ENCODE results near the gene TIMM29.
"Not testable (repeated sequence)": the region's sequence is repeated elsewhere in the genome, so short reads cannot be mapped to it uniquely, and the experiment has no call there.

The TIMM29 gene

DNA sequence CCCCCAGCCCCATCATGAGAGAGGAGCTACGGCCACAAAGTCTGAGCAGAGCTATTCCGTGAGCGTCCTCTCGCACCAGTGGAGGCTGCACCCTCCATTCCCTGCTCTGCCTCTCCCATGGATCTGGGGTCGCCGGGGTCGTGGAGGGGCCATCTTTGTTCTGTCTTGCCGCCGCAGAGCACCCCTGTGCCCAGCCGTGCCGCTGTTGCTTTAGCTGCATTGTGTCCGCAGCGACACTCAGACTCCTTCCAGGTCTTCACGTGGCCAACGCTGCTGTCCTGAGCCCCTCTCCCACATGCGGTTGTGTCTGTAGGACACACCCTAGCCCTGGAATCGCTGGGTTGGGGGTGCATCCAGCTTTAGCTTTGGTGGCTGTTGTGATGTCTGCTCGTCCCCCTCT, 16.0 kb upstream of the TIMM29 start:
- no peak for FAIRE-seq

DNA sequence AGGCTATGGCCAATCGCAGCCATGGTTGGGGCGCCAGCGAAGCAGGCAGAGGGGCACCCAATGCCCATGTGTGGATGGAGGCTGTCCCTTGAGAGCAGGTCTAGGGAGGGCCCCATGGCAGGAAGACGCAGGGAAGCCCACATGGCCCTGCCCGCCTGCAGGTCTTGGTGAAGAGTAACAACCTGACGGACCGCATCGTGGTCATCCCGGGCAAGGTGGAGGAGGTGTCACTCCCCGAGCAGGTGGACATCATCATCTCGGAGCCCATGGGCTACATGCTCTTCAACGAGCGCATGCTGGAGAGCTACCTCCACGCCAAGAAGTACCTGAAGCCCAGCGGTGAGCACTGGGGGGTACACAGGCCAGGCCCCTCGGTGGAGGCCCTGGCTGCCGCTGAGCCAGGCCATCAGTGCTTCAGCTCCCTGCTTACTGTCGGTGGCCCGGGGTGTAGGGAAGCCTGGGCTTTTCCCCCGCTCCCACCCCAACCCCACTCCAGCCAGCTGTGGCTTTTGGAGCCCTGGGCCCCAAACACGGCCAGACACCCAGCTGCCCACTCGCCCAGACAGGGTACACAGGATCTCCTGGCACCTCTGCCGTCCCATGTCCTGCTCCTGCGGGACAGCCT, 14.8 kb upstream of the TIMM29 start:
- FAIRE-seq: no peak

DNA sequence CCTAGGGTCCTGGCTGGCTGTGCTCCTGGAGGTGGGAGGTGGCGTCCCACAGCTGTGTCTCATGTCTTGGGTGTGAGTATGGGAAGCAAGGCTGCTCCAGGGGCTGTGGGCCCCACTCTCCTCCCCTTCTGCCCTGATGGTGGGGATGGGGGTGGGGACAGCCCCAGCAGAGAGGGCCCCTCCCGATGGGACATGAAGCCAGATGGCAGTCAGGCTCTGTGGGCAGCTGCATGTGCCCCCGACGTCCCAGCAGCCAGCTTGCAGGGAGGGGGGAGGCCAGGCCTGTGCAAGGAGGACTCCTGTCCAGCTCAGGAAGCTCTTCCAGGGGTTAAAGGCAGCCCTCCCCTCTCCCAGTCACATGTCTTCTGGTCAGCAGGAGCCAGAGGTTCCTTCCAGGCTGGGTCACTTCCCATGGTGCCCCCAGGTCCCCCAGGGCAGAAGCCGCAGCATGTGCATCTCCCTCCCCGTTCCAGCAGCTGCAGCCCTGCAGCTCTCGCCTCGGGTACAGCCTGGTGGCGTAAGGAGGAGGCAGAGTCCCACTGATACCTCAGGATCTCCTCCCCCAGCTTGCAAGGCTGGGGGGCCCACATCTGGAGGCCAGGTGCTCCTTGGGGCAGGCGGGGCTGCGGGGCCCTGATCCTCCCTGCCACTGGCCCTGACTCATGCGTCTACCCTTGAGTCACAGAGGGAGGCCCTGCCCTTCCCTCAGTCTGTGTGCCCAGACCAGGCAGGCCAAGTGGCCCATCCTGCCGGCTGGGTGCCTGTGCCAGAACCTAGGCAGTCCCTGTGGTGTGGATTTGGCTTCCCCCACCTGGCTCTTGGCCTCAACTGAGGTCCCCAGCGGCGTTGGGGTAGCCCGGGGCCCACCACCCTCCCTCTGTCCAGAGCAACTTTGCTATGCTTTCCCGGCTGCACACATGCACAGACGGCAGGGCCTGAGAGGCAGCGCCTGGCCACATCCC, 13.2 kb upstream of the TIMM29 start:
- no peak for FAIRE-seq

DNA sequence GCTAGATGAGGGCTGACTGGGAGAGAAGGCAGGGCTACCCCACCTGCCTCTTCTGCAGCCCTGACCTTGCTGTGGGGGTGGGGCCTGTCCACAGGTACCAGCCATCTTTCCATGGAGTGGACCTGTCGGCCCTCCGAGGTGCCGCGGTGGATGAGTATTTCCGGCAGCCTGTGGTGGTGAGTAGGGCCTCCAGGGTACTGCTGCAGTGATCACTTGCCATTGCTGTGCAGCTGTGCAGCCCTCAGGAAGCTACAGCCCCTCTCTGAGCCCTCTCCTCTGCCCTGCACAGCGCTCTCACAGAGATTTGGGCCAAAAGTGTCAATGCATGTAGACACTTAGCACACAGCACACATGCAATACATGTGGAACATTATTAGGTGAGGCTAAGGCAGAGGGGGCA, 12.0 kb upstream of the TIMM29 start:
- no peak for FAIRE-seq

DNA sequence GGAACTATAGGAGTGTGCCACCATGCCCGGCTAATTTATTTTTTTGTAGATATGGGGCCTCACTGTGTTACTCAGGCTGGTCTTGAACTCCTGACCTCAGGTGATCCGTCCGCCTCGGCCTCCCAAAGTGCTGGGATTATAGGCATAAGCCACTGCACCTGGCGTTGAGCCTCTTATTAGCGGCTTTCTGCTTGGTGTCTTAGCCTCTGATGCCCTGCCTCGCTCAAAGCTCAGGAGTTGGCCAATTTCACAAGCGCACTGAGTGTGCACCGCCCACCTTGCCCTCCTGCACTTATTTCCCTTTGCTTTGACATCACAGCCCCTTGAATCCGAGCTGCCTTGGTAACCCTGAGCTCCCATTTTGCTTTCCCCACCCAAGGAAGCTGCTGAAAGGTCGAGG, 10.3 kb upstream of the TIMM29 start:
- no peak for FAIRE-seq

DNA sequence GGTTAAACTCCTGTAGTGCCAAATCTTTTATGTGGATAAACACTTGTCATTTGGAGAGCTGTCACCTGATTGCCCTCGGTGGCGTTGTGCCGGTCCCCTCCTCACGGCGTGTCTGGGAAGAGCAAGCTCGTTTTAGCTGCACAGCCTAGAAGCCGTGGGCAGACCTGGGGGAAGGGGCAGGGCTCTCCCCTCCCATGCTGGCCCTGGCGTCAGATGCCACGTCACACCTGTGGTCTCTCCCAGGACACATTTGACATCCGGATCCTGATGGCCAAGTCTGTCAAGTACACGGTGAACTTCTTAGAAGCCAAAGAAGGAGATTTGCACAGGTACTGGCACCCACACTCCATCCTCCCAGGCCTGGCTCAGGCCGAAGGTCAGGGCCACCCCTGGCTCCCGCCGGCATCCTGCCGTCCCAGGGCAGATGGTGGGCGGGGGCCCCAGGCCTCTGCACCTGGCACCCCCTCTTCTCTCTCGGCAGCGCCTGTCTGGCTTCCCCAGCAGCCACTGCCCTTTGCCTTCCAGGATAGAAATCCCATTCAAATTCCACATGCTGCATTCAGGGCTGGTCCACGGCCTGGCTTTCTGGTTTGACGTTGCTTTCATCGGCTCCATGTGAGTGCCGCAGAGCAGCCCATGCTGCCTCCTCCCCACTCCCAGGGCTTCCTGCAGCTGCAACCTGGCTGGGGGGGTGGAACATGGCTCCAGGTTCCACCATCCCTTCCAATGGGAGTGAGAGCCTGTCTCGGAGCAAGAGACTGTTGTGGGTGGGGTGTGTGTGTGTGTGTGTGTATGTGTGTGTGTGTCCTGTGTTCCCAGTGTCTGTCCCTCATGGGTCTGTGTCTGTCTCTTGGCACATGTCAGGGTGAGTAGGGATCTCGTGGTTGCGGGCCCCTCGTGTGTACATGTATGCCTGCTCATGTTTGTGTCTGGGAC, 9.0 kb upstream of the TIMM29 start:
- FAIRE-seq: no peak

DNA sequence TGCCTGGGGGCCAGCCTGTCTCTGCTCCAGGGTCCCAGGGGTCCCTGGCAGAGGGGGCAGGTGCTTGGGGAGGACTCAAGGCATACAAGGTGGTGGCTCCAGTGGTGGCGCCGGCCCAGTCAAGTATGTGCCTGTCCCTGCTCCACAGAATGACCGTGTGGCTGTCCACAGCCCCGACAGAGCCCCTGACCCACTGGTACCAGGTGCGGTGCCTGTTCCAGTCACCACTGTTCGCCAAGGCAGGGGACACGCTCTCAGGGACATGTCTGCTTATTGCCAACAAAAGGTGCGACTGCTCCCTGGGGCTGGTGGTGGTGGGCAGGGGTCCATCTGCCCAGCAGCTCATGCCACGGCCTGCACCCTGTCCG, 8.3 kb upstream of the TIMM29 start:
- FAIRE-seq: no peak

DNA sequence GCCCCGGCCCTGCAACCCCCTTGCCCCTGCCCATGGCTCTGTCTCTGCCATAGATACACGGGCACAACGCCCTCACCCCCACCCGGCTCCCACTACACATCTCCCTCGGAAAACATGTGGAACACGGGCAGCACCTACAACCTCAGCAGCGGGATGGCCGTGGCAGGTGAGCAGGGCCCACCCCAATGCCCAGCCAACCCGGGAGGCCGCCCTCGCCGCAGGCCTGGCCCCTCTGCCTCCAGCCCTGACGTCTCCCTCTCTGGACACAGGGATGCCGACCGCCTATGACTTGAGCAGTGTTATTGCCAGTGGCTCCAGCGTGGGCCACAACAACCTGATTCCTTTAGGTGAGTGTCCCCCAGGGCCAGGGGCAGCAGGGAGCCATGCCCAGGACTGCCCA, 7.8 kb upstream of the TIMM29 start:
- no peak for FAIRE-seq

DNA sequence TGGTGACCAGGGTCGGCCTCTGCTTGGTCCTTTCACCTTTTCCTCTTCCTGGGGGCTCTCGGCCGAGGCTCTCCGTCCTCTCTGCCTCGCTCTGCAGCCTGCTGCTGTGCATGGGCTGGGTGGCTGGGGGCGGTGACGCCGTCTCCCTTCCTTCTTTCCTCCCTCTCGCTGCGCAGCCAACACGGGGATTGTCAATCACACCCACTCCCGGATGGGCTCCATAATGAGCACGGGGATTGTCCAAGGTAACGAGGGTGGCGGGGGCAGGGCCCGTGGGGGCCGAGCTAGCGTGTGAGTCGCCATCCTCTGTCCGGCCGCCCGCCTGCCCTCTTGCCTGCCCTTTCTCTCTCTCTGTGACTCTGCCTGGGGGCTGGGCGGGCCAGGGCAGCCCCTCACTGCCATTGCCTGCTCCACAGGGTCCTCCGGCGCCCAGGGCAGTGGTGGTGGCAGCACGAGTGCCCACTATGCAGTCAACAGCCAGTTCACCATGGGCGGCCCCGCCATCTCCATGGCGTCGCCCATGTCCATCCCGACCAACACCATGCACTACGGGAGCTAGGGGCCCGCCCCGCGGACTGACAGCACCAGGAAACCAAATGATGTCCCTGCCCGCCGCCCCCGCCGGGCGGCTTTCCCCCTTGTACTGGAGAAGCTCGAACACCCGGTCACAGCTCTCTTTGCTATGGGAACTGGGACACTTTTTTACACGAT, 7.3 kb upstream of the TIMM29 start:
- no peak for FAIRE-seq

DNA sequence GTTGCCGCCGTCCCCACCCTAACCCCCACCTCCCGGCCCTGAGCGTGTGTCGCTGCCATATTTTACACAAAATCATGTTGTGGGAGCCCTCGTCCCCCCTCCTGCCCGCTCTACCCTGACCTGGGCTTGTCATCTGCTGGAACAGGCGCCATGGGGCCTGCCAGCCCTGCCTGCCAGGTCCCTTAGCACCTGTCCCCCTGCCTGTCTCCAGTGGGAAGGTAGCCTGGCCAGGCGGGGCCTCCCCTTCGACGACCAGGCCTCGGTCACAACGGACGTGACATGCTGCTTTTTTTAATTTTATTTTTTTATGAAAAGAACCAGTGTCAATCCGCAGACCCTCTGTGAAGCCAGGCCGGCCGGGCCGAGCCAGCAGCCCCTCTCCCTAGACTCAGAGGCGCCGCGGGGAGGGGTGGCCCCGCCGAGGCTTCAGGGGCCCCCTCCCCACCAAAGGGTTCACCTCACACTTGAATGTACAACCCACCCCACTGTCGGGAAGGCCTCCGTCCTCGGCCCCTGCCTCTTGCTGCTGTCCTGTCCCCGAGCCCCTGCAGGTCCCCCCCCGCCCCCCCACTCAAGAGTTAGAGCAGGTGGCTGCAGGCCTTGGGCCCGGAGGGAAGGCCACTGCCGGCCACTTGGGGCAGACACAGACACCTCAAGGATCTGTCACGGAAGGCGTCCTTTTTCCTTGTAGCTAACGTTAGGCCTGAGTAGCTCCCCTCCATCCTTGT, 6.5 kb upstream of the TIMM29 start:
- FAIRE-seq: no peak

DNA sequence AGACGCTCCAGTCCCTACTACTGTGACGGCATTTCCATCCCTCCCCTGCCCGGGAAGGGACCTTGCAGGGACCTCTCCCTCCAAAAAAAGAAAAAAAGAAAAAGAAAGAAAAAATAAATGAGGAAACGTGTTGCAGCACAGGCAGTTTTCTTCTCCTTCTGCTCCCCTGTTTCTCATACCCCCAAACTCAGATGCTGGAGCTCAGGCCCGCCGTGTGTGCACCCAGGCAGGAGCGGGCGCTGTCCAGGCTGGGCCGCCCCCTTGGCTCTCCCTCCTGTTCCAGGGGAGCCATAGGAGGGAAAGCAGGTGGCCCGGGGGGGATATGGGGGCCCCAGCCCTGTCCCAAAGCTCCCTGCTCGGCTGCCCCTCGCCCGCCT, 6.0 kb upstream of the TIMM29 start:
- no peak for FAIRE-seq

DNA sequence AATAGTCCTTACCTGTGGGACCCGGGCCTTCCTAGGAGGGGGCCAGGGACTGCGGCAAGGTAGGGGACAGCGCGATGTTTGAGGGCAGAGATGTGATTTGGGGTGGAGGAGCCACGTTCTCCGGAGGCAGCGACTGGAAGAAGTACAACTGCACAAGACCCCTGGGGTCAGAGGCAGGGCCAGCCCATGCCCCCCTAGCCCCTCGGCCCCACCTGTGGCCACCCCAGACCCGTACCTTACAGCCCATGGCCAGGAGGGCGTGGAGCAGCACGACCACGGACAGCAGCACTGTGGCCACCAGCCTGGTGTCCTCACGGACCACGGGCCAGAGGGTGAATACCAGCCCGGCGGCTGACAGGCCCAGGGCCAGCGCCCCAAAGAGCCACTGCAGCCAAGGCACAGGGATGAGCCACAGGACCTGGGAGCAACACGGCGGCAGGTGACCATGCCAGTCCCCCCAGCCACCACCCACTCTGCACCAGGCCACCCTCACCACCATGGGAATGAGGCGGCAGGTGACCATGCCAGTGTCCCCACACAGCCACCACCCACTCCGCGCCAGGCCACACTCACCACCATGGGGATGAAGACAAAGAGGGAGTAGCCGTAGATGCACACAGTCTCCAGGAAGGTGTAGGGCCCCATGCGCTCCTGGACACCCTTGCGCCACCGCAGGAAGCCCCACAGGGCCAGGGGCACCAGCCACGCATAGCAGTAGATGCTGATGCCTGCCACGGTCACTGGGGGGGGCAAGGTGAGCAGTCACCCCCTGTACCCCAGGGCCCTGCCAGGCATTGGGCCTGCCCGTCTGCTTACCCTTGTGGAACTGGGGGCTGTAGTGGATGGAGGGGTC, 5.1 kb upstream of the TIMM29 start:
- FAIRE-seq: no peak

DNA sequence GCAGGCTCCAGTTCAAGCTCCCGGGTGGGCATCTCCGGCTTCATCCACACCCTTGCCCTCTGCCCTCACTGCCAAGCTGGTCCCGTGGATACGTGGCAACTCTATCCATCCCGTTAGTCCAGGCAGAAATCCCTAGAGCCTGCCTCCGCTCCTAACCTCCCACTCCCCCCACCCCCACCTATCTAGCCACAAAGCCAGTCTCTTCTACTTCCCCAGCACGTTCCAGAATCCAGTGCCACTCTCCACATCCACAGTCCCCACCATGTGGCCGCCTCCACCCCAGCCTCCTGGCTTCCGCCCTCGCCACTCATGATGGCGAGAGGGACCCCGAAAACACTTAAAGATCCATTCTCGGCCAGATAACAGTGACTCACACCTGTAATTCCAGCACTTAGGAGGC, 4.0 kb upstream of the TIMM29 start:
- no peak for FAIRE-seq

DNA sequence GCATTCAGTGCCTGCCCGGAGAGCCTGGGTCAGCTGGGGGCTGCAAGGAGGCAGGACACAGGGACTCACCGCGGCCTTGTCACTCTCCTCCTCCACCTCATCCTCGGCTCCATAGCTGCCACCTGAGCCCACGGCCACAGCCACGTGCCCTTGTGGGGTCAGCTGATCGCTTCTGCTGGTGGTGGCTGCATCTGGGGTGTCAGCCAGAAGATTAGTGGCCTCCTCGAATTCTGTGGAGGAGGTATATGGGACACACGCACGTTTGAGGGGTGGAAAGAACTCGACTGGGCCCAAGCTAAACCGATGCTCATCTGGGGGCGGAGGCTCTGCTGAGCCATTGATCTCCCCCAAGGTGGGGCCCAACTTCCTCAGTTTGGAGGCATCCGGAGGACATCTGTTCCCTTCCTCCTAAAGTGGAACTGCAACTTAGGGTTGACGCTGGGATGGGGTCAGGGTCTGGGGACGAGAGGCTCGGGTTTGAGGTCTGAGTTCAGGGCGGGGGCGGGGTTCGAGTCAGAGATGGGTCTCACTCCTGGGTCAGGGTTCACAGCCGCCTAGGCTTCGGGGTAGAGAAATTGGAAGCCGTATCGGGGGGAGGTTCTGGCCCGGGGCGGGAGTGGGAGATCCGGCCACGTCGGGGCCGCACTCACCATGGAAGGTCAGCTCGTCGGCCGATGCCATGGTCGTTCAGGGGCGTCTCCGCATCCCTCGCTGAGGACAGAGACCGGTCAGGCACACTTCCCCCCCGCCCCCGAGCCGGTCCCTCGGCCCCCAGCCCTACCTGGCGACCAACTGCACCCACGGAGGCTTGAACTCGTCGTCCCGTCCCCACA, 665 bp upstream of the TIMM29 start:
- FAIRE-seq: no peak

DNA sequence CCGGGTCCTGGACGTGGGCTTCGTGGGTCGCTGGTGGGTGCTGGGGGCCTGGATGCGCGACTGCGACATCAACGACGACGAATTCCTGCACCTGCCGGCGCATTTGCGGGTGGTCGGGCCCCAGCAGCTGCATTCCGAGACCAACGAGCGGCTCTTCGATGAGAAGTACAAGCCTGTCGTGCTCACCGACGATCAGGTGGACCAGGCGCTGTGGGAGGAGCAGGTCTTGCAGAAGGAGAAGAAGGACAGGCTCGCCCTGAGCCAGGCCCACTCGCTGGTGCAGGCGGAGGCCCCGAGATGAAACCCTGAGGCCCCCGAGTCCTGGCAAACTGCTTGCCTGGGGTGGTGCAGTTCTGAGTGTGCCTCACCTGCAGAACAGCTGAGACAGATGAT, 787 bp downstream of the TIMM29 start:
- no peak for FAIRE-seq

DNA sequence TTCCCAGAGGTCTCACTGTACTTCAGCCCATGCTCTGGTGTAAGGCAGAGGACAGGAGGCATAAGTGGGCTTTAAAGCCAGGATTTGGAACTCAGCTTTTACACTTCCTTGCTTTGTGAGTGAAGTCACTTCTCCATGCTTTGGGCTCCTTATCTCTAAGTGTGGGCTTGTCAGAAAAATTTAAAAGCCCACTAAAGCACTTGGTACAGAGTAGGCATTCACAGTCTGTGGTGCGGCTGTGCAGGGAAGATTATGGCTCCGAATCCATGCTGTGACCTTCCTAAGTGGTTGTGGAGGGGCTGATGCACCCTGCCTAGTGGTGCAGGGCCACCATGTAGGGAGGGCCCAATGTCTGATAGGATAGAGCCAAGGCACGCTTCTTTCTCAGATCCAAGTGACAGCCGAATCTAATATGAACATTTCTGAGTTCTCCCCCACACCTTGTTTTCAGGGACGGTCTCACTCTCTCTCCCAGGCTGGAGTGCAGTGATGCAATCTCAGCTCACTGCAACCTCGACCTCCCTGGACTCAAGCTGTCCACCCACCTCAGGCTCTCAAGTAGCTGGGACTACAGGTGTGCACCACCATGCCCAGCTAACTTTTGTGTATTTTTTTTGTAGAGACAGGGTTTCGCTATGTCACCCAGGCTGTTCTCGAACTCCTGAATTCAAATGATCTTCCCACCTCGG, 6.9 kb downstream of the TIMM29 start:
- no peak for FAIRE-seq

DNA sequence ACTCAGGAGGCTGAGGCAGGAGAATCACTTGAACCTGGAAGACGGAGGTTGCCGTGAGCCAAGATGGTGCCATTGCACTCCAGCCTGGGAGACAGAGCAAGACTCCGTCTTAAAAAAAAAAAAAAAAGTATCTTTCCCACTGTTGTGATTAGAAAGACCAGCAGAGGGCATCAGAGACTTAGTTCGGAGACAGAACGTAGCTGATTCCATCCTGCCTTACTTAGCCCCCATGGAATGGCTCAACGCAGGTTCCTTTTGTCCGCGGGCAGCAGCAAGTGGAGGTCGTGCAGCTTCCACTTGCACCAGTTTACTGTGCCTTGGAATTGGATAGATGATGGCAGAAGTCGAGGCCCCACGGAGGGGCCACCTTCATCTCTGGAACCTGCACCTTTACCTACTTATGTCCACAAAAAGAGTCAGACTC, 8.1 kb downstream of the TIMM29 start:
- FAIRE-seq: no peak

DNA sequence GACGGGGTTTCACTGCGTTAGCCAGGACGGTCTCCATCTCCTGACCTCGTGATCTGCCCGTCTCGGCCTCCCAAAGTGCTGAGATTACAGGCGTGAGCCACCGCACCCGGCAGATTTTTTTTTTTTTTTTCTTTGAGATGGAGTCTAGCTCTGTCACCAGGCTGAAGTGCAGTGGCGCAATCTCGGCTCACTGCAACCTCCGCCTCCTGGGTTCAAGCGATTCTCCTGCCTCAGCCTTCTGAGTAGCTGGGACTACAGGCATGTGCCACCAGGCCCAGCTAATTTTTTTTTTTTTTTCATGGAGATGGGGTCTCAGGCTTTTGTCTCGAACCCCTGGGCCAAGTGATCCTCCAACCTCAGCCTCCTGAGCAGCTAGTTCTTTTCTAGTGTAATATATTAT, 13.0 kb downstream of the TIMM29 start:
- FAIRE-seq: not testable (repeated sequence)

DNA sequence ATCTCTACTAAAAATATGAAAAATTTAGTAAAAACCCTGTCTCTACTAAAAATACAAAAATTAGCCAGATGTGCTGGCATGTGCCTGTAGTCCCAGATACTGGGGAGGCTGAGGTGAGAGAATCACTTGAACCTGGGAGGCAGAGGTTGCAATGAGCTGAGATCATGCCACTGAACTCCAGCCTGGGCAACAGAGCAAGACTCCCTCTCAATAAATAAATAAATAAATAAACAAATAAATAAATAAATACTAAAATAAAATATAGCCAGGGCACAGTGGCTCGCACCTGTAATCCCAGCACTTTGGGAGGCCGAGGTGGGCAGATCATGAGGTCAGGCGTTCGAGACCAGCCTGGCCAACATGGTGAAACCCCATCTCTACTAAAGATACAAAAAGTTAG, 14.8 kb downstream of the TIMM29 start:
- not testable (repeated sequence) for FAIRE-seq

All from endometrium (tissue), 2 donors.